HG02852 (cell line): ENCODE results near the gene RNASE1.

Source experiments
- ATAC-seq: cut with Tn5 transposase; IDR thresholded peaks from one replicate; pipeline ENCODE4 v1.9.1; 2021; ENCODE audit warnings: mild to moderate bottlenecking, moderate library complexity; ENCODE audit not compliant: unreplicated experiment

RNASE1 gene

GRCh38 chr14:20808162-20808483, 5.5 kb upstream of the RNASE1 start:
- no peak for ATAC-seq

GRCh38 chr14:20807304-20808161, 4.9 kb upstream of the RNASE1 start:
- ATAC-seq, result no peak

GRCh38 chr14:20805485-20805884, 2.8 kb upstream of the RNASE1 start:
- no peak for ATAC-seq

GRCh38 chr14:20803223-20803622, 579 bp upstream of the RNASE1 start:
- no peak for ATAC-seq

- ATAC-seq, result no peak
These were observed 918 bp downstream of the RNASE1 start for GRCh38 chr14:20801726-20802125.

- no peak for ATAC-seq
These were observed 2.6 kb downstream of the RNASE1 start for GRCh38 chr14:20799892-20800544.

- ATAC-seq, result no peak
These were observed 3.2 kb downstream of the RNASE1 start for GRCh38 chr14:20799456-20799891.

GRCh38 chr14:20798932-20799331, 3.7 kb downstream of the RNASE1 start:
- ATAC-seq, result no peak

GRCh38 chr14:20798318-20798717, 4.3 kb downstream of the RNASE1 start:
- no peak for ATAC-seq

- ATAC-seq, result no peak
These were observed 5.5 kb downstream of the RNASE1 start for GRCh38 chr14:20797164-20797563.

GRCh38 chr14:20794644-20795369, 7.8 kb downstream of the RNASE1 start:
- ATAC-seq, result no peak

GRCh38 chr14:20792556-20792955, 10.1 kb downstream of the RNASE1 start:
- no peak for ATAC-seq

GRCh38 chr14:20791597-20791996, 11.0 kb downstream of the RNASE1 start:
- ATAC-seq, result no peak

- ATAC-seq, result no peak
These were observed 11.5 kb downstream of the RNASE1 start for GRCh38 chr14:20791187-20791586.

- ATAC-seq, result no peak
These were observed 12.1 kb downstream of the RNASE1 start for GRCh38 chr14:20790464-20791116.

- ATAC-seq, result no peak
These were observed 13.3 kb downstream of the RNASE1 start for GRCh38 chr14:20789230-20789813.

- no peak for ATAC-seq
These were observed 15.6 kb downstream of the RNASE1 start for GRCh38 chr14:20787025-20787424.

- ATAC-seq, result peak; percentile 43
These were observed 20.3 kb downstream of the RNASE1 start for GRCh38 chr14:20782280-20782890.

- ATAC-seq, result no peak
These were observed 20.8 kb downstream of the RNASE1 start for GRCh38 chr14:20781803-20782202.

GRCh38 chr14:20775901-20776300, 26.7 kb downstream of the RNASE1 start:
- no peak for ATAC-seq
